Neural progenitor cell (in vitro differentiated cells): ENCODE data around the gene MTFR2. TPM values are rescaled to one million over a fixed set of nuclear protein-coding genes. Genes with fewer than 3 reads are reported as not detected.

Source experiments
- DNase-seq: peaks from one replicate; pipeline ENCODE4 v3.0.0-alpha.2; 2016; ENCODE audit warnings: low spot score
- H2AFZ ChIP-seq: fragments of 200-600 bp; sonication (generic); replicated peaks from 2 replicates; pipeline ENCODE4 v1.6.1; 2016; ENCODE audit warnings: antibody characterized with exemption
- H3F3A ChIP-seq: fragments of 200-600 bp; sonication (generic); 2 replicates; pipeline ENCODE4 v1.6.1; 2016; ENCODE audit warnings: antibody characterized with exemption, low read depth
- H3K27ac ChIP-seq: fragments of 200-600 bp; sonication (generic); 2 replicates; pipeline ENCODE4 v1.5.1; 2016; ENCODE audit warnings: mild to moderate bottlenecking
- H3K27me3 ChIP-seq: fragments of 200-600 bp; sonication (generic); 2 replicates; pipeline ENCODE4 v1.6.1; 2016; ENCODE audit warnings: mild to moderate bottlenecking, moderate library complexity
- H3K36me3 ChIP-seq: fragments of 200-600 bp; sonication (generic); 2 replicates; pipeline ENCODE4 v1.5.1; 2016
- H3K4me1 ChIP-seq: fragments of 200-600 bp; sonication (generic); 2 replicates; pipeline ENCODE4 v1.6.1; 2016; ENCODE audit warnings: mixed run types
- H3K4me2 ChIP-seq: fragments of 200-600 bp; sonication (generic); 2 replicates; pipeline ENCODE4 v1.6.1; 2016
- H3K4me3 ChIP-seq: fragments of 200-600 bp; sonication (generic); 2 replicates; pipeline ENCODE4 v1.5.1; 2016
- H3K79me2 ChIP-seq: fragments of 200-600 bp; sonication (generic); 2 replicates; pipeline ENCODE4 v1.6.1; 2016; ENCODE audit warnings: low read depth
- H3K9ac ChIP-seq: fragments of 200-600 bp; sonication (generic); 2 replicates; pipeline ENCODE4 v1.6.1; 2016
- H3K9me3 ChIP-seq: fragments of 200-600 bp; sonication (generic); 2 replicates; pipeline ENCODE4 v1.5.1; 2016; ENCODE audit warnings: low read depth
- H4K20me1 ChIP-seq: fragments of 200-600 bp; sonication (generic); 2 replicates; pipeline ENCODE4 v1.6.1; 2016; ENCODE audit warnings: low read depth
- H3K27ac Mint-ChIP-seq: 3 replicates; pipeline ENCODE4 v1.8.0; 2021; ENCODE audit warnings: mixed read lengths
- H3K27me3 Mint-ChIP-seq: 2 replicates; pipeline ENCODE4 v1.8.0; 2022; ENCODE audit warnings: low read depth, mild to moderate bottlenecking, inconsistent platforms, moderate library complexity, mixed read lengths; ENCODE audit not compliant: insufficient read depth
- H3K36me3 Mint-ChIP-seq: 3 replicates; pipeline ENCODE4 v1.8.0; 2021; ENCODE audit warnings: mixed read lengths
- H3K4me1 Mint-ChIP-seq: 3 replicates; pipeline ENCODE4 v1.8.0; 2021; ENCODE audit warnings: mixed read lengths
- H3K4me3 Mint-ChIP-seq: 3 replicates; pipeline ENCODE4 v1.8.0; 2021; ENCODE audit warnings: mild to moderate bottlenecking, moderate library complexity, mixed read lengths
- H3K9me3 Mint-ChIP-seq: 3 replicates; pipeline ENCODE4 v1.8.0; 2020; ENCODE audit warnings: mixed read lengths
- EZH2 ChIP-seq: fragments of 200-600 bp; sonication (generic); IDR thresholded peaks from 2 replicates; pipeline ENCODE4 v1.6.1; 2017; ENCODE audit warnings: antibody characterized with exemption, mild to moderate bottlenecking, moderate library complexity
- EZH2phosphoT487 ChIP-seq: fragments of 200-600 bp; sonication (generic); IDR thresholded peaks from 2 replicates; pipeline ENCODE4 v1.6.1; 2017; ENCODE audit warnings: antibody characterized with exemption
- total RNA-seq: library from RNA; depleted of rRNA; stranded (reverse); fragments of >200 nt; gene quantifications from 2 replicates; pipeline ENCODE4 v1.2.3, GENCODE V29; 2015; ENCODE audit warnings: low replicate concordance
- TF ChIP-seq, protein P1 (sequence below): fragments of 200-600 bp; sonication (generic); IDR thresholded peaks from 2 replicates; pipeline ENCODE4 v1.5.1; 2017; ENCODE audit warnings: antibody characterized with exemption, mild to moderate bottlenecking

Gene MTFR2
- total RNA-seq, 1 donor from 2014 or later = 12.6 TPM

DNA sequence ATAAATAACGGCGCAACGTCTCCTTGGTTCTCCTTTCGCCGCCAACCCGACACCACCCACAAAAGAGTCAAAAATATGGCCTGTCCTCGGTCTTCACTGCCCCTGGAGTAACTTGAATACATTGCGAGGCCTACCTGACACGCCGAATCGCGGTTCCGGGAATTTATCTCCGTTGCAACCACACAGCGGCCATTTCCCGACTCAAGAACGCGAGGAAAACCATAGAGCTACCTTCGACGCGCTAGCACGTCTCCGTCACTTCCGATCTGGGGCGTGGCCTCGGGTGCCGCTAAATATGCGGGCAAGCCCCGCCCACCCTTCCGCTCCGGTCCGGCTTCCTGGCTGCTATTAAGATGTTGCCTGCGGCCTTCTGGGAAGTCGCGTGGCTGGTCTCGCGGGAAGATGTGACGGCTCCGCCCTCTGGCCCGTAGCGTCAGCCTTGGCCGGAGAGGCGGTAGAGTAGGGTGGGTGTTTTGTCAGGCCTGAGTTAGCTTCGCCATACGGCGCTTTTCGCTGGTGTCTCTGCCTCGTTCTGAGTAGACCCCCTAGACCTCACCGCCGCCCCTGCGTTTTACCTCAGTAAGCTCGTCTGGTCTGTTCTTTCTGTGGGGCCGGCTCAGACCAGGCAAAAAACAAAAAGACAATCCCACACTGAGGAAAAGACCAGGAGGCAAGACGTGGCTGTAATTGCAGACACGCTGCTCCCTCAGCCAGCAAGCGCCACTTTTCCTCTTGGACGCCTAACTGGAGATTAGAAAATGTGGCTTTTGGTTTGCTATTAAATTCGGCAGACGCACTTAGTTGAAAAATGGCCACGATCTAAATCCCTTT is 39.7 kb upstream of the MTFR2 start, which contains the start of gene BCLAF1:
TSS of gene BCLAF1 (minus strand) at position 268 of the 831 bp plus-strand sequence. CDS start 9,980 bp downstream, outside the sequence.
- H3K27ac ChIP-seq = peak within 1 kb of the TSS; percentile 99
- H3K4me1 ChIP-seq = peaks cover 16% of the 10 kb centered on the region
- Mint-ChIP-seq H3K4me1 (peaks cover 37% of the 10 kb centered on the region), H3K27ac (peak within 1 kb of the TSS; percentile 100), H3K4me3 (peak within 1 kb of the TSS; percentile 97), H3K9me3 (no peaks in the 10 kb centered on the region), H3K27me3 (peaks cover 7% of the 10 kb centered on the region), H3K36me3 (no peaks in the 10 kb centered on the region)
- peaks cover 19% of the 10 kb centered on the region for H3F3A ChIP-seq
- H4K20me1 ChIP-seq = peaks cover 43% of the 10 kb centered on the region
- TF ChIP-seq EZH2 = peak; percentile 33
- TF ChIP-seq, protein P1, sequence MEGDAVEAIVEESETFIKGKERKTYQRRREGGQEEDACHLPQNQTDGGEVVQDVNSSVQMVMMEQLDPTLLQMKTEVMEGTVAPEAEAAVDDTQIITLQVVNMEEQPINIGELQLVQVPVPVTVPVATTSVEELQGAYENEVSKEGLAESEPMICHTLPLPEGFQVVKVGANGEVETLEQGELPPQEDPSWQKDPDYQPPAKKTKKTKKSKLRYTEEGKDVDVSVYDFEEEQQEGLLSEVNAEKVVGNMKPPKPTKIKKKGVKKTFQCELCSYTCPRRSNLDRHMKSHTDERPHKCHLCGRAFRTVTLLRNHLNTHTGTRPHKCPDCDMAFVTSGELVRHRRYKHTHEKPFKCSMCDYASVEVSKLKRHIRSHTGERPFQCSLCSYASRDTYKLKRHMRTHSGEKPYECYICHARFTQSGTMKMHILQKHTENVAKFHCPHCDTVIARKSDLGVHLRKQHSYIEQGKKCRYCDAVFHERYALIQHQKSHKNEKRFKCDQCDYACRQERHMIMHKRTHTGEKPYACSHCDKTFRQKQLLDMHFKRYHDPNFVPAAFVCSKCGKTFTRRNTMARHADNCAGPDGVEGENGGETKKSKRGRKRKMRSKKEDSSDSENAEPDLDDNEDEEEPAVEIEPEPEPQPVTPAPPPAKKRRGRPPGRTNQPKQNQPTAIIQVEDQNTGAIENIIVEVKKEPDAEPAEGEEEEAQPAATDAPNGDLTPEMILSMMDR = no peak
- H3K36me3 ChIP-seq = no peaks in the 10 kb centered on the region
- H3K4me2 ChIP-seq = peak within 1 kb of the TSS; percentile 82
- peak within 1 kb of the TSS; percentile 93 for H3K4me3 ChIP-seq
- peak within 1 kb of the TSS; percentile 84 for H2AFZ ChIP-seq
- H3K79me2 ChIP-seq = peaks cover 48% of the 10 kb centered on the region
- peak; percentile 100 for DNase-seq
- no peaks in the 10 kb centered on the region for H3K27me3 ChIP-seq
- no peaks in the 10 kb centered on the region for H3K9me3 ChIP-seq
- H3K9ac ChIP-seq = peak within 1 kb of the TSS; percentile 98

DNA sequence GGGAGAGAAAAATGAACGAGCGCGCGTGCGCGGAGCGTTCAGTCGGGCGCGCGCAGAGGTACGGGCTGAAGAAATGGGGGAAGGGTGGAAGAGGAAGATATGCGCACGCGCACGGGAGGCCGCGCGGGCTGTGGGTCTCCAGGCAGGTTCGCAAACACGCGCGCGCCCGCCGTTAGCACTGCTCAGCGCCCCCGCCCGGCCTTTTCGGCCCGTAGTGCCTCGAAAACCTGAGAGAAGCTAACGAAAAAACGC is 39.1 kb upstream of the MTFR2 start:
- Mint-ChIP-seq H3K36me3 (no peaks in the 10 kb centered on the region), H3K4me3 (peak overlapping the region; percentile 97), H3K4me1 (peaks cover 43% of the 10 kb centered on the region), H3K27me3 (peaks cover 7% of the 10 kb centered on the region), H3K9me3 (no peaks in the 10 kb centered on the region), H3K27ac (peak overlapping the region; percentile 100)
- TF ChIP-seq EZH2 = no peak
- no peak for TF ChIP-seq EZH2phosphoT487
- TF ChIP-seq, protein P1 = no peak
- H3K4me2 ChIP-seq = peak overlapping the region; percentile 79
- peak overlapping the region; percentile 93 for H3K4me3 ChIP-seq
- no peaks in the 10 kb centered on the region for H3K9me3 ChIP-seq
- no peaks in the 10 kb centered on the region for H3K36me3 ChIP-seq
- peaks cover 19% of the 10 kb centered on the region for H3F3A ChIP-seq
- no peaks in the 10 kb centered on the region for H3K27me3 ChIP-seq
- peak overlapping the region; percentile 99 for H3K27ac ChIP-seq
- H3K9ac ChIP-seq = peak overlapping the region; percentile 98
- H3K79me2 ChIP-seq = peaks cover 53% of the 10 kb centered on the region
- peaks cover 49% of the 10 kb centered on the region for H4K20me1 ChIP-seq
- peaks cover 19% of the 10 kb centered on the region for H3K4me1 ChIP-seq
- H2AFZ ChIP-seq = peak overlapping the region; percentile 84
- DNase-seq = peak; percentile 96

DNA sequence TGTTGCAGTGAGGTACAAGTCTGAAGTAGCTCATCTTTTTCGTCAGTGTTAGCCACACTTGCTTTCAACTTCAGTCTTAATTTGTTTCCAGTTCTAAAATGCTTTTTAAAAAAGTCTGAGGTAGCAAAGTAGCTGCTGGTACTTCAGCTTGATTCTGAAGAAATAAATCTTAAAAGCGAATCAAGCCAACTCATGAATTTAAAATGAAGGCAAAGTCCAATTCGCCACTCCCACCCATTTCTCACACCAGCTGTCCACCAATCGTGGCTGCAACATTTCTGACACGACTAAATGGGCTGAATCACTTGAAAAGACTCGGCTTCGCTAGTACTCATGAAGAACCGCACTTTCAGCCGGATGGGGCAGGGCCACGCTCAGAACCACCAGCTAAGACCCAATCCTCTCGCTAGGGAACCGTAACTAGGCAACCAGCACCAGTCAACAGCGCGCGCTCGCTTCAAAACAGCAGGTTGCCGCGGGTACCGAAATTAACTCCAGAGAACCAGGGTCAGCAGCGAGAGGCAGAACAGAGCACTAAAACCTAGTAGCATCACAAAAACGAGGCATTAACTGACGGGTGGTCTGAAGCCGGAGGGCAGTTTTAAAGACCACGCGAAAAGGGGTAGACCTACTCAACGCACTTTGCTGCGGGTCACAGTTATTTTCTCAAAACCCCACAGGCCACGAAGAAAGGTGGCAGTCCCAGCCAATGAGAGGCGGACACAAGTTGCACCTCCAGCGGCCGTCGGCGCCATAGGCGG is 38.6 kb upstream of the MTFR2 start:
- H3K9me3 Mint-ChIP-seq = no peaks in the 10 kb centered on the region
- Histone ChIP-seq H3K9ac (peak overlapping the region; percentile 98), H3K4me1 (peaks cover 20% of the 10 kb centered on the region), H3K79me2 (peaks cover 59% of the 10 kb centered on the region), H3K4me3 (peak overlapping the region; percentile 93), H3K9me3 (no peaks in the 10 kb centered on the region), H4K20me1 (peaks cover 54% of the 10 kb centered on the region), H2AFZ (no peak overlapping the region), H3K36me3 (no peaks in the 10 kb centered on the region), H3K27ac (peak overlapping the region; percentile 99), H3F3A (peaks cover 19% of the 10 kb centered on the region), H3K27me3 (no peaks in the 10 kb centered on the region), H3K4me2 (peak overlapping the region; percentile 79)
- peak; percentile 89 for DNase-seq
- H3K27me3 Mint-ChIP-seq = peaks cover 7% of the 10 kb centered on the region
- H3K4me1 Mint-ChIP-seq = peaks cover 43% of the 10 kb centered on the region
- peak overlapping the region; percentile 100 for H3K27ac Mint-ChIP-seq
- H3K36me3 Mint-ChIP-seq = no peaks in the 10 kb centered on the region
- H3K4me3 Mint-ChIP-seq = peak overlapping the region; percentile 97
- no peak for TF ChIP-seq EZH2
- TF ChIP-seq EZH2phosphoT487 = no peak
- TF ChIP-seq, protein P1 = peak; percentile 31
